ENCODE data around the gene CAMK2B. TPM values are rescaled to one million over a fixed set of nuclear protein-coding genes. Genes with fewer than 3 reads are reported as not detected.

Gene CAMK2B
- polyA plus RNA-seq, 1 donor (not counting 4 experiments of a cell fraction or from before 2014, with no cell fraction given): 0.25 TPM

GRCh38 chr7:44219371-44220045, 105.9 kb downstream of the CAMK2B start:
- peaks cover 4% of the 10 kb centered on the region for H3K4me1 ChIP-seq (ENCODE audit: control insufficient read depth, extremely low read depth, insufficient read depth, low read length)
- H3K36me3 ChIP-seq (ENCODE audit: control insufficient read depth in 2 of 2, extremely low read depth in 1 of 2, insufficient read depth in 2 of 2, low read length in 2 of 2): peaks cover 0 to under 1% of the 10 kb centered on the region in 2 experiments
- TF ChIP-seq EZH2 (IDR thresholded peaks at IDR 0.05; ENCODE audit: low read length) (no peak), CTCF (optimal IDR thresholded peaks at IDR 0.05 in 1 of 3, IDR thresholded peaks at IDR 0.05 in 1 of 3, conservative IDR thresholded peaks at IDR 0.05 in 1 of 3; ENCODE audit: extremely low read depth in 1 of 3, insufficient read depth in 2 of 3, low read length in 3 of 3) (no peak)
- dilution Hi-C loops (cut with MboI; ENCODE audit: extremely low pct_ligation_motif_present, low sequenced_read_pairs): no loop called here
- no peak overlapping the region for H3K9ac ChIP-seq (ENCODE audit: control insufficient read depth, extremely low read depth, insufficient read depth, low read length)
- FAIRE-seq: no peak
- H2AFZ ChIP-seq (ENCODE audit: control insufficient read depth, low read length): no peak overlapping the region
- no peaks in the 10 kb centered on the region for H3K9me3 ChIP-seq (ENCODE audit: control insufficient read depth, low read depth, low read length)
- no peaks in the 10 kb centered on the region for H4K20me1 ChIP-seq (ENCODE audit: control insufficient read depth, extremely low read depth, insufficient read depth, low read length)
- no peak overlapping the region for H3K27ac ChIP-seq (ENCODE audit: control insufficient read depth, insufficient read depth, low read length)
- no peaks in the 10 kb centered on the region for H3K79me2 ChIP-seq (ENCODE audit: control insufficient read depth, insufficient read depth, low read length)
- H3K4me2 ChIP-seq (ENCODE audit: control insufficient read depth, extremely low read depth, insufficient read depth, low read depth, low read length): no peak overlapping the region
- no peak overlapping the region for H3K4me3 ChIP-seq (ENCODE audit: control insufficient read depth in 2 of 3, extremely low read depth in 1 of 3, insufficient read depth in 2 of 3, low read depth in 1 of 3, low read length in 3 of 3)
- H3K9me1 ChIP-seq (ENCODE audit: control insufficient read depth, extremely low read depth, insufficient read depth, low read length): no peaks in the 10 kb centered on the region
- DNase-seq (ENCODE audit: low read depth, low spot score): no peak
- H3K27me3 ChIP-seq (ENCODE audit: control insufficient read depth, extremely low read depth, insufficient read depth, low read length): no peaks in the 10 kb centered on the region

GRCh38 chr7:44218418-44219201, 106.8 kb downstream of the CAMK2B start:
- Histone ChIP-seq H3K4me1 (ENCODE audit: control insufficient read depth, extremely low read depth, insufficient read depth, low read length) (no peaks in the 10 kb centered on the region), H3K4me3 (ENCODE audit: control insufficient read depth in 2 of 3, extremely low read depth in 1 of 3, insufficient read depth in 2 of 3, low read depth in 1 of 3, low read length in 3 of 3) (no peak overlapping the region), H3K36me3 (ENCODE audit: control insufficient read depth in 2 of 2, extremely low read depth in 1 of 2, insufficient read depth in 2 of 2, low read length in 2 of 2) (peaks cover 0 to 5% of the 10 kb centered on the region in 2 experiments), H4K20me1 (ENCODE audit: control insufficient read depth, extremely low read depth, insufficient read depth, low read length) (no peaks in the 10 kb centered on the region), H3K27ac (ENCODE audit: control insufficient read depth, insufficient read depth, low read length) (no peak overlapping the region), H3K9me3 (ENCODE audit: control insufficient read depth, low read depth, low read length) (no peaks in the 10 kb centered on the region), H3K9ac (ENCODE audit: control insufficient read depth, extremely low read depth, insufficient read depth, low read length) (no peak overlapping the region), H3K79me2 (ENCODE audit: control insufficient read depth, insufficient read depth, low read length) (no peaks in the 10 kb centered on the region), H2AFZ (ENCODE audit: control insufficient read depth, low read length) (no peak overlapping the region), H3K4me2 (ENCODE audit: control insufficient read depth, extremely low read depth, insufficient read depth, low read depth, low read length) (no peak overlapping the region), H3K9me1 (ENCODE audit: control insufficient read depth, extremely low read depth, insufficient read depth, low read length) (no peaks in the 10 kb centered on the region), H3K27me3 (ENCODE audit: control insufficient read depth, extremely low read depth, insufficient read depth, low read length) (no peaks in the 10 kb centered on the region)
- no peak for DNase-seq (ENCODE audit: low read depth, low spot score)
- TF ChIP-seq EZH2 (IDR thresholded peaks at IDR 0.05; ENCODE audit: low read length) (no peak), CTCF (optimal IDR thresholded peaks at IDR 0.05 in 1 of 3, IDR thresholded peaks at IDR 0.05 in 1 of 3, conservative IDR thresholded peaks at IDR 0.05 in 1 of 3; ENCODE audit: extremely low read depth in 1 of 3, insufficient read depth in 2 of 3, low read length in 3 of 3) (no peak)
- dilution Hi-C loops (cut with MboI; ENCODE audit: extremely low pct_ligation_motif_present, low sequenced_read_pairs): no loop called here
- no peak for FAIRE-seq
